Measurements from ENCODE around the gene HOXC5.

DNA sequence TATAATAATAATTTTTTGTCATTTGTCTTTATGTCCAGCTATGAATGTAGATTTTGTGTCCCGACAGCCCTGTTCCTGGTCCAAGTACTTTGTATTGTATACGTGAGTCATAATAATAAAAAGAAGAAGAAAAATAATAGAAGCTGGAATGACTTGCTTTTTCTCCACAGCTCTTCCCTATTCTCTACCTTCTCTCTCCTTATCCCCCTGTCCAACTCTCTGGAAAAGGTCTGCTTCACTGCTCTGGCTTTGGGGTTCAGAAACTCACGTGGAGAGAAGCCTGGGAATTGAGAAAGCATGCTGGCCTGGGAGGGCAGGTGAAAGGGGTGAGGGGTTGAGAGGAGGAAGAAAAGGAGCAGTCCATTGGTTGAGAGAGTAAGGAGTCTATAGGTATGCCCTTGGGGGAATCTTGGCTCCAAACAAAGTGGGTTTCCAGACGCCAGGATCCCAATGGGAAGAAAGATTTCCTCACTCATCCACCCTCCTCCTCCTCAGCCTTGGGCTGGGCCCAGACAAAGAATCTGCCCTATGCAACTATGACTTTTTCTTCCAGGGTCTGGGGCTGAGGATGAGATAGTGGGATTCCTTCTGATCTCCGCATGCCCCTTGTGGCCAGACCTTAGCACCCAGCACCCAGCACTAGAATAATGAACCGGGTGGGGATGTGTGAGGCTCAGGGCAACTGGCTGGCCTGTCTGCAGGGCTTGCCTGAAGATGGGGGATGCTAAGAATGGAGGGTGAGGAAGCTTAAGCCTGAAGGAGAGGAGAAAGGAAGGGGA lies 20.0 kb upstream of the HOXC5 start:
- TF ChIP-seq, protein P1, sequence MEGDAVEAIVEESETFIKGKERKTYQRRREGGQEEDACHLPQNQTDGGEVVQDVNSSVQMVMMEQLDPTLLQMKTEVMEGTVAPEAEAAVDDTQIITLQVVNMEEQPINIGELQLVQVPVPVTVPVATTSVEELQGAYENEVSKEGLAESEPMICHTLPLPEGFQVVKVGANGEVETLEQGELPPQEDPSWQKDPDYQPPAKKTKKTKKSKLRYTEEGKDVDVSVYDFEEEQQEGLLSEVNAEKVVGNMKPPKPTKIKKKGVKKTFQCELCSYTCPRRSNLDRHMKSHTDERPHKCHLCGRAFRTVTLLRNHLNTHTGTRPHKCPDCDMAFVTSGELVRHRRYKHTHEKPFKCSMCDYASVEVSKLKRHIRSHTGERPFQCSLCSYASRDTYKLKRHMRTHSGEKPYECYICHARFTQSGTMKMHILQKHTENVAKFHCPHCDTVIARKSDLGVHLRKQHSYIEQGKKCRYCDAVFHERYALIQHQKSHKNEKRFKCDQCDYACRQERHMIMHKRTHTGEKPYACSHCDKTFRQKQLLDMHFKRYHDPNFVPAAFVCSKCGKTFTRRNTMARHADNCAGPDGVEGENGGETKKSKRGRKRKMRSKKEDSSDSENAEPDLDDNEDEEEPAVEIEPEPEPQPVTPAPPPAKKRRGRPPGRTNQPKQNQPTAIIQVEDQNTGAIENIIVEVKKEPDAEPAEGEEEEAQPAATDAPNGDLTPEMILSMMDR (IDR thresholded peaks at IDR 0.05) = no peak
- no peak for TF ChIP-seq POLR2A (IDR thresholded peaks at IDR 0.05)
